ENCODE measurements around the gene C10orf90.

DNA sequence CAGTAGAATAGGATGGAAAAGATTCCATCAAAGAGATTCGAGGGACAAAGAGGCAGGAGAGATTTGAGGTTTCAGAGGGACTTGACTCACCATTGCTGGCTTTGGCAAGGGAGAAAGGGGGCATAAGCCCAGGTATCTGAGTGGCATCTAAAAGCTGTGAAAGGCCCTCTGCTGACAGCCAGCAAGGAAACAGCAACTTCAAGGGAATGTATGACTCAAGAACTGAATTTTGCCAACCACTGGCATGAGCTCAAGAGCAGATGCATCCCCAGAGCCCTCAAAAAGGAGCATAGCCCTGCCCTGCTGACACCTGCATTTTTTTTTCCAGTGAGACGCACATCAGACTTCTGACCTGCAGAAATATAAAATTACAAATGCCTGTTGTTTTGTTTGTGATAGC, 262.7 kb downstream of the C10orf90 start:
- TF ChIP-seq, protein P1, sequence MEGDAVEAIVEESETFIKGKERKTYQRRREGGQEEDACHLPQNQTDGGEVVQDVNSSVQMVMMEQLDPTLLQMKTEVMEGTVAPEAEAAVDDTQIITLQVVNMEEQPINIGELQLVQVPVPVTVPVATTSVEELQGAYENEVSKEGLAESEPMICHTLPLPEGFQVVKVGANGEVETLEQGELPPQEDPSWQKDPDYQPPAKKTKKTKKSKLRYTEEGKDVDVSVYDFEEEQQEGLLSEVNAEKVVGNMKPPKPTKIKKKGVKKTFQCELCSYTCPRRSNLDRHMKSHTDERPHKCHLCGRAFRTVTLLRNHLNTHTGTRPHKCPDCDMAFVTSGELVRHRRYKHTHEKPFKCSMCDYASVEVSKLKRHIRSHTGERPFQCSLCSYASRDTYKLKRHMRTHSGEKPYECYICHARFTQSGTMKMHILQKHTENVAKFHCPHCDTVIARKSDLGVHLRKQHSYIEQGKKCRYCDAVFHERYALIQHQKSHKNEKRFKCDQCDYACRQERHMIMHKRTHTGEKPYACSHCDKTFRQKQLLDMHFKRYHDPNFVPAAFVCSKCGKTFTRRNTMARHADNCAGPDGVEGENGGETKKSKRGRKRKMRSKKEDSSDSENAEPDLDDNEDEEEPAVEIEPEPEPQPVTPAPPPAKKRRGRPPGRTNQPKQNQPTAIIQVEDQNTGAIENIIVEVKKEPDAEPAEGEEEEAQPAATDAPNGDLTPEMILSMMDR (IDR thresholded peaks at IDR 0.05) = no peak
- TF ChIP-seq POLR2A (IDR thresholded peaks at IDR 0.05) = no peak

Measured in Peyer's patch (tissue), 4 donors.